ENCODE results near the gene MPC1L.
A peak's percentile ranks its signal among the peaks of the same experiment; 100 is the strongest.

Gene MPC1L

DNA sequence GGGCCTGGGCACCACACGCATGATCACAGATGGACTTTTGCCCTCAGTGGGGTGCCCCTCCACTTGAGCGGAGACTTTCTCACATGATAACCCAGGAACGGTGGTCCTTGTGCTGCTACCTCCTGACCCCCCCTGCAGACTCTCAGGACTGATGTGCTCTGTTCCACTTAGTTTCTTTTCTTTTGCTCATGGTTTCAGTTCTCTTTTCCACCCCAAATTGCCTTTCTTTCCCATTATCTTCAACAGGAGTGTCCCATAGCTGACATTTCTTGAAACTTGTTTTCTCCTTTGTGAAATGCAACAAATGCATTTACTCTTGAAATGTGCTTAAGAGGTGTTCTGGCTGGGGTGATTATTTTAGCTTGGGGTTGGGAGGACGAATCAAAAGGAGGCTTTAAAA, 9.0 kb downstream of the MPC1L start:
- no peak for DNase-seq

DNA sequence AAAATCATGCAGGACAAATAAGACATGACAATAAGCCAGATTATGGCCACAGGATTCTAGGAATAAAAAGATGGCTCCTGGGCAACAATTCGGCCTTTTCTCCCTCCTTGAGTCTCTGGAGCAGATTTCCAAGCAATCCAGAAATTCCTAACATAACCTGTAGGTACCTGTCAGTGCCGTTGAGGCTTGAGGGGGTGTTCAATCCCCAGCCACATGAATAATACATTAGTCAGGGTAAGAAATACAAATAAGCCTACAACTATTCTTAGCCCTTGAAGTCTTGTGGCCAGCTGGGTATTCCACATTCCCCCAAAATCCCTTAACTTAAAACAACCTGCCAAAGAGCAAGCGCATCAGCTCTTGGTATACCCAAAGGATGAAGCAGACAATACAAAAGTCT, 14.5 kb downstream of the MPC1L start:
- no peak for DNase-seq

DNA sequence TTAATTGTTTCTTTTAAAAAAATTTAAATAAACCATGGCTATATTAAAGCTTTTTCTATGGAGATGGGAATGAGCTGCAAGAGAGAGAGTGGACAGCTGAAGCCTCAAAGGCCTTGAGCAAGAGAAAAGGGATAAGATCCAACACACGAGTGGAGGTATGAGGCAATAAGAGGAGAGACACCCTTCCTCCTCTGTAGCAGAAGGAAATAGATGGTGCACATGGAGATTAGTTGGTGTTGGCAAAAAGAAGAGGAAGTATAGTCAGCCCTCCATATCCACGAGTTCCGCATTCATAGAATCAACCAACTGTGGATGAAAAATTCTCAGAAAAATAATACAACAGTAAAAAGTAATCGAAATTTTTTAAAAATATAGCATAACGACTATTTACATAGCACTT, 20.9 kb downstream of the MPC1L start:
- DNase-seq: no peak

DNA sequence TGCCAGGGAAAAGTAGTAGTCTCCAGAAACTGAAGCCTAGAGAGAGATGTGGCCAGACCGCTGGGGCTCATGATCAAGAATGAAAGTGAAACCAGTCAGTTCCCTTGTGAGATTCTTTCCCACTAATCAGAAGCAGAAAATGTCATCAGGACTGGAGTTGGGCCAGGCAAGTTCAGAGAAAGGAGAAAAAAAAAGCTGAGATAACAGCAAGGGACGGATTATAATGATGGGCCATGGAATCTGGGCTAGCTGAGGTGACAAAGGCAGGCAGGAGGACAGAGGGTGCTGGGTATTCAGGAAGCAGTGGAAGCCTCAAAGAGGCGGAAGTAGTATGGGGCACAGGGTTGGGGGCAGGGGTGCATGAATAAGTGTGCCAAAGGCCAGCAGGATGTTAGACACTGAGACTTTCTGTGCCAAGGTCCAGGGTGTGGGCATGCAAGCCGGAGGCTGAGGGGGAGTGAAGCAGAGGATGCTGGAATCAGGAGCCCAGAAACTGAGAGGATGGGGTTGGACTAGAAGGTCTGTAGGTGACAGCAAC, 21.7 kb downstream of the MPC1L start:
- peak; percentile 51 for DNase-seq

DNA sequence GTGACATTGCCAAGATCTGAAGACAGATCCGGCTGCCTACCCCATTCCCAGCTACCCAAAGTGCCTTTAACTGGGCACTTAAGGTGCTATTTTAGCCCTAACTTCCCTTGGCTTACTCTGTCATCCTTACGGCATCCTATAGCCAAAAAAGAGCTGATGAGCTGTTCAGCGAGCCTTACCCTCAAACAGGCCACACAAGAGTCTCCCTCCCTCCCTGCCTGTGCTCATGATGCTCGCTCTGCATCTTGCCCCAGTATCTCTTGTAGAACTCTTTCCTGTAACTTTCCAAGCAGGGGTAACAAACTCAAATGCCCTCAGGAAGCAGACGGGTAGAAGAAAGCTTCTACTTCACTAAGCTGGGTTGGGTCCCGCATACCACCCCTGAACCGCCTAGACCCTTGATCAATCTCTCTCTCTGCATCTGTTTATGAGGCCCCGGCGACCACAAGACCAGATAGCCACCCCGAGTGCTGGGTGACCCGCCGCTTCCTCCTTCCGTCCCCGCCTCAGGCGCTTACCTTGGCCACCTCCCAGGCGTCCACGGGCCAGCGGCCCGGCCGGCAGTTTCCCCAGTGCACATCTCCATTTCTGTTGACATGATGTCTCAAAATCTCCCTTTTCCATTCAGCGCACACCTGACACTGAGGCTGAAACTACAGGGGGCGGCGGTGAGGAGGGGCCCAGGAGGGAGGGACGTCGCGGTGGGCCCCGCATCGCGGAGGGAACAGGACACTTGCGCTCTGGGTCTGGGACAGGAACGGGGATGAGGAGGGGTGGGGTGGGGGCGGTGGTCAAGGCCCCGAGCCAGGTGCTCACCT, 23.5 kb downstream of the MPC1L start:
- DNase-seq: peak; percentile 23

DNA sequence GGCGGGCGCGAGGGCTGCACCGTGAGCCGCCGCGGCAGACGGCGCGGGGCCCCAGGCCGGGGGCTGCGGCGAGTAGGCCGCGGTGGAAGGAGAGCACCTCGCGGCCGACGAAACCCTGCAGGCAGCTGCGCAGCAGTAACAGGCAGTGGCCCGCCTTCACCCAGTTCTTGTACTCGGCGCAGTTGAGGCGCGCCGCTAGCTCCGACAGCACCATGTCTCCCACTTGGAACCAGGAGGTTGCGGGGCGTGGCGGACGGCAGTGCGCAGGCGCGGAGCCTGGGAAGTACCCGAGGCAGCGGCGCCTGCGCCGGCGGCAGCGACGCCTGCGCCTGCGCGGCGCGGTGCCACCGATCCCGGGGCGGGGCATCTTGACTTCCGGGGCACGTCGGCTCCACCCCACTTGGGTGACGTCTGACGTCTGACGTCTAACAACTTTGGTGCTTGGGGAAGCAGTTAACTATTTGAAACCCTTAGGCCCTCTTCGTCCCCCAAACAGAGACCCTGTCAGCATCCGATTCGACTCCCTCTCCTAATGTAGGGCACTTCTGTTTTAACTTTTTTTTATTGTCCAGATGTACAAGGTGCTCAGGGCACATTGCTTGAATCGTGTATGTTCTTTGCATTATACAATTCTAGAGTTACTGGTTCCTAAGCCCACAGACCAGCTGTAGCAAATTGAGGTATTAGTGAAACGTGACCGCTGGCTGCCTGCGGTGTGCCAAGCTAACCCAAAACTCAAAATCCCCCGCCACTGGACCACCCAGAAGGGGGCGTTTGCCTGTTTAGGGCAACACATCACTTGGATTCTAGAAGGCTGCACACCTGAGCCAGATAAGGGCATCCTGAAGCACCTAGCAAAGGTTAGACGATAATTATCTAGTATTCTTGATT, 24.3 kb downstream of the MPC1L start, which contains the start of gene CXorf38:
TSS of gene CXorf38 (minus strand) at position 255 of the 891 bp plus-strand sequence. CDS start at position 214, 41 bp downstream.
- DNase-seq: peak; percentile 92

DNA sequence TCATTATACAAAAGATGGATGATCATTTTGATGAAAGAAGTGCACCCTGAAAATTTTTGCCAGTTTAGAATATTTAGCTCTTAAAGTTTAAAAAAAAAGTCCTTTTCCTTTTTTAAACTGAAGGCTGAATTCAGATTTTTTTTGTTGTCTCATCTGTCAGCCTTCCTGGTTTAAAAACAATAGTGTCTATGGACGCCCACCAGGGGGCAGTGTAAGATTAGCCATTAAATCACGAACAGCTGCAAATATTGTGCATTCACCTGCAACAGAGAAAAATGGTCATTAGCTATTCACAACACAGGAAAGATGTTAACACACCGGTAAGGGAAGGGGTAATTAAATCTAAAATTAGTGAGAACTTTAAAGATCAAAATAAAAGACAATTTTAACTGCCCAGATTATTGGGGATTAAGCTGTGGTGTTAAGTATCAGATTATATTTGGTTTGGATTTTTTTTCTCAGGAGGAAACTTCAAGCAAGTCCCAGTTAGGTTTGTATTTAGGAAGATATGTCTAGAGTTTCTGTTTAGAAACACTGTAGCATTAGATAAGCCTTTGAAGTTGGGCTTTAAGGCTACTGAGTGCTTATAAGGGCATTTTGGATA, 28.5 kb downstream of the MPC1L start:
- DNase-seq: peak; percentile 79

DNA sequence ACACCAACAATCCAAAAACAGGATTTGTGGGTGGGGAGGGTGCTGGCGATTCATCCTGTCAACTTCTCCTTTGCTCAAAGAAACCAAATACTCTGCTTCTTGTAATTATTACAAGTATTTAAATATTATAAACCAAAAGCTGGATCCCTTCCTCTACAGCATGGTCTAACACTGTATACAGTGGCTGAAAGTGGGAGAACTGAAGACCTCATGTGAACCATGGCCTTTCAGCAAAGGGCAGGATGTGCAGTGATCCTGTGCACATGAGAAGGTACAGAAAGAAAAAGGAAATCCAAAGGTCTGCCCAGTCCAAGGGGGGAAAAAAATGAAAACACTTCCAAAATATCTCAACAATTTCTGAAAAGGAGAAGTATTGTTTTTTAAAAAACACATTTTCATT, 29.4 kb downstream of the MPC1L start:
- DNase-seq: no peak

DNA sequence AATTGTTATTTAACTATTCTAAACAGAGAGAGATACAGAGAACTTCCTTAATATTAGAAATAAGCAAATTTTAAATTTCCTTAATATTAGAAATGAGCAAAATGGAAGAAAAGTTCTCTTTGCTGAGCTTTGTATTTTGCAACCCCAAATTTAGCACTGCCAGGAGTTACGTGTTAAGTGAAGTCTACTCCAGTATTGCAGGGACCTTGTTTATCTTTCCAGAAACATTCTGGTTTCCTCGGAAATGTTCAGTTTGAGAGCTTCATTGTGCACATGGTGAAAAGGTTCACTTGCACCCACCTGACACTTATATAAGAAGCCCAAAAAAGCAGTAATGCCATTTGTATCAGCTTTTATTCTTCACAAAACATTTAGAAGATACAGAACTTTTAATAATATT, 30.3 kb downstream of the MPC1L start:
- no peak for DNase-seq

DNA sequence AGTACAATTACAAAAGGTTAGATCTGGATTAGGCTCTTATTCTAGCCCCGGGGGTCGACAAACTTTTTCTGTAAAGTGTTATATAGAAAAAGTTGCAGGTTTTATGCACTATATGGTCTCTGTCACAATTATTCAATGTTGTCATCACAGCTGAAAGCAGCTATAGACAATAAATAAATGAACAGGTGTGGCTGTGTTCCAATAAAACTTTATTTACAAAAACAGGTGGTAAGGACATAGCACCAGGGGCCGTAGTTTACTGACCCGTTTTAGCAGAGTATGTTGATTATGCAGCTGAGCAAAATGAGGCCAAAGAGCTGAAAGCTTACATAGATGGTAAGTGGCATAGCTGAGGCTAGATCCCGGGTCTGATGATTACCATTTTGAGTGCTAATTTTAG, 37.2 kb downstream of the MPC1L start:
- DNase-seq: no peak

DNA sequence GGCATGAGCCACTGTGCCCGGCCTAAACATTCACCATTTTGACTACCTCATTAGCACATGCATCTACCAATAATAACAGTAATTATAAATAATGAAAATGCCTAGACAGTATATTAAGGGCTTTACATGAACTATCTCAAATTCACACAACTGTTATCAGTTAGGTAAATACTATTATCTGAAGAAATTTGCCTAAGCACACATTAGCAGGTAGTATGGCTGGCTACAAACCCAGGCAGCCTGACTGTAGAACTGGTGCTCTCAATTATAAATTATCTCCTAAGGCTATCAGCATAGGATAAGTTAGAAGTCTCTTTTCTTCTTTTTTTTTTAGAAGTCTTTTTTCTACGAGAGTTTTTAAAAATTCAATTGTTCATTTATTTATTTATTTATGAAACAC, 38.3 kb downstream of the MPC1L start:
- DNase-seq: no peak

DNA sequence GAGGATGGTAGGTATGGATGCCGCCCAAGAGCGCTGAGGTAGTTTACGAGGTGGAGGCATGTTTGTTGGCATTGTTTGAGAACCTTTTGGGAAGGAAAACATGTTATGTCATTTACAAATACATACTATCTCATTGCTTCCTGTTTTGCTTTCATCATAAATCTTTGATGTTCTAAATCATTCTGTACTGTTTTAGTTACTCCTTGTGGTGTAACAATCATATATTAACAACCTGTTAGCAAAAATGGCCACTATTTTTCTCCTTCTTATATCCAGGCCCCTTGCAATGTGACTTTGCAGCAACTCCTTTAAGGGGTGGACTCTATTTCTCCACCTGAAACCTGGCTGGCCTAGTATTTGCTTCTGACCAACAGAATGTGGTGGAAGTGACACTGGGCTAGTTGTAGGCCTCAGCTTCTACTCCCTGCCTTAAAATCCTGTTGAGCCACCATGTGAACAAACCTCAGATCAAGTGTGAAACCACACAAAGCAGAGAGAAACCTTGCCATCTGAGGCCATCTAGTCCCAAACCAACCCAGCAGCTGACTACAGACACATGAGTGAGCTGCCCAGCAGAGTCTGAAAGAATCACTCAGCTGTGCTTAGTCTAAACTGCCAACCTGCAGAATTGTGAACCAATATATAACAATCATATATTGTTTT, 40.0 kb downstream of the MPC1L start:
- peak; percentile 12 for DNase-seq

DNA sequence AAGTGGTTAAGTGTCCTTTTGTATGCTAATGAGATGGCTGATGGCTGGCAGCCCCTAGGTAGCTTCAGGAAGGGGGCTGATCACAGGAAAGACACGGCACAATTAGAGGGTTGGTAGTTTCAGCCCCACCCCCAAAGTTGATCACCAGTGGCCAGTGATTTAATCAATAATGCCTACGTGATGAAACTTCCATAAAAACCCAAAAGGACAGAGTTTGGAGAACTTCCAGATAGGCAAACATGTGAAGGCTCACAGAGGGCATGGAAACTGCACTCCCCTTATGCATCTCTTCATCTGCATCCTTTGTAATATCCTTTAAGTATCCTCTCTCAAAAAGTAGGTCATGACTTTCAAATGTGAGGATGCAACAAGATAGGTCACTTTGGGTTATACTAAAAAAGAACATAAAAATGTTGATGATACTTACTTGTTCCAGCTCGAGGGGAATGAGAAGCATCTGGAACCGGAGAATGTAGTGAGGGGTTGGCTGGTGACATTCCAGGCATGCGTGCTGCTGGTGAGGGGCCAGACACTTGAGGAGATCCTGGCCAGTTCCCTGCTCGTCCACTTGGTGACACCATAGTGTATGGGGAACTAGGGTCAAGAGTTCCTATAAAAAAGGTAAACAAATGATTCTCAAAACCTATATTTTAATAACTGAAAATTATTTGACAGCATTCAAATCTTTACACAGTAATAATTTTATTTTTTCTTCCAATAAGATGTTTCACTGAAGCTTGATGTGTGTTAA, 40.8 kb downstream of the MPC1L start:
- DNase-seq: no peak

DNA sequence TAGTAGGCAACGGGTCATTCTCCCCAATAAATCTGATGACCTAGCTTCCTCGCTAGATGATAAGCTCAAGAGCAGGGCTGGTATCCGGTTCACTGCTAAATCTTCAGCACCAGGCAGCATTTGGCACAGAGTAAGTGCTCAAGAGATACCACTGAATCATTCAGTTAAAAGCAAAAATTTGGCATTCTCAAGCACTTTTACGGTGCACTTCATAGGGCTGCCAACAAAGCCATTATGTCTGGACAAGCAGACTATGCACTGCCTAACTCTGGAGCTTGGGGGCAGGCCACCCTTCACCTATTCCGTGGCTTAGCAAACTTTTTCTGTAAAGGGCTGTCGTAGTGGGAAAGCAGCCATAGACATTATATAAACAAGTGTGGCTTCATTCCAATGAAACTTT, 47.9 kb downstream of the MPC1L start:
- no peak for DNase-seq

Data from CD4-positive, alpha-beta T cell treated with Interleukin-12 subunit alpha and Interleukin-12 subunit beta, for 1 hour (primary cell).